NCI-H2107 treated with DMSO at 0.1 percent for 48 hours (cell line): ENCODE results near the gene FOXK1.
"Not testable (repeated sequence)": the region's sequence is repeated elsewhere in the genome, so short reads cannot be mapped to it uniquely, and the experiment has no call there.

Experiments used
- DNase-seq: peaks from one replicate; lab custom pipeline; 2025; ENCODE audit not compliant: unreplicated experiment; lab: John Stamatoyannopoulos, UW

FOXK1 gene

GRCh38 chr7:4681886-4682620, at the start of gene FOXK1:
TSS of gene FOXK1 (plus strand) at chr7:4682295. CDS start at chr7:4682309, 14 bp downstream.
- DNase-seq = peak; percentile 10

GRCh38 chr7:4633012-4633411, 49.1 kb upstream of the FOXK1 start:
- no peak for DNase-seq

- no peak for DNase-seq
Measured at GRCh38 chr7:4634166-4634565, 47.9 kb upstream of the FOXK1 start.

DNA sequence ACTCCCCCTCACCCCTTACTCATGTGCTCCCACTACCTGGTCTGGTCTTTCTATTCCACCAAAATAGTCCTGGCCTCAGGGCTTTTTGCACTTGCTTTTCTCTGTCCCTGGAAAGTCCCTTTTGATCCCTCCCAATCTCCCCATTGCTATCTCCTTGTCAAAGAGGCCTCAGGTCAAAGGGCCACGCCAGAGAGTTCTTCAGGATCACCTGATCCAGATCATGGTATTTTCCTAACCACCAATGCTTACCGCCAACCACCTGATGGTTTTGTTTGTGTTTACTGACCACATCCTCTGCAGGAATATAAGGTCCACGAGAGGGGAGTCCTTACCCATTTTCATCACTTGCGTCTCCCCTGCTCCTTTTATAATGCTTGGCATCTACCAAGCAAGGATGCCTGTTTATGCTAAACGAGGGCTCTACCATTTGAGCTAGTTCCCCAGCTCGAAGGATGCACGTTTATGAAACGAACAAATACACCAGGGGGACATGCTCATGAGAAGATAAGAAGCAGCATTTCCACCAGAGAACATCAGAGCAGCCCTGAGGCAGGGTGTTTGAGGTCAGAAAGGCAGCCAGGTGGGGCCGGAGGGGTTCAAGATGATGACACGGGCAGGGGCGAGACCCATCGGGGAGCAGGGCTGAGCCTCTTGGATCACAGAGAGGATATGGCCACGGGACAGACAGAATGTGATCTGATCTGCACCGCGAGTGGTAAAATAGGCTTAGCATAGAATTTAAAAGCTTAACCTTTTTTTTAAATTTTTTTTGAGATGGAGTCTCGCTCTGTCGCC, 43.1 kb upstream of the FOXK1 start:
- DNase-seq = no peak

GRCh38 chr7:4641091-4641666, 40.9 kb upstream of the FOXK1 start:
- DNase-seq = peak; percentile 53

GRCh38 chr7:4641667-4642467, 40.2 kb upstream of the FOXK1 start:
- peak; percentile 84 for DNase-seq

DNA sequence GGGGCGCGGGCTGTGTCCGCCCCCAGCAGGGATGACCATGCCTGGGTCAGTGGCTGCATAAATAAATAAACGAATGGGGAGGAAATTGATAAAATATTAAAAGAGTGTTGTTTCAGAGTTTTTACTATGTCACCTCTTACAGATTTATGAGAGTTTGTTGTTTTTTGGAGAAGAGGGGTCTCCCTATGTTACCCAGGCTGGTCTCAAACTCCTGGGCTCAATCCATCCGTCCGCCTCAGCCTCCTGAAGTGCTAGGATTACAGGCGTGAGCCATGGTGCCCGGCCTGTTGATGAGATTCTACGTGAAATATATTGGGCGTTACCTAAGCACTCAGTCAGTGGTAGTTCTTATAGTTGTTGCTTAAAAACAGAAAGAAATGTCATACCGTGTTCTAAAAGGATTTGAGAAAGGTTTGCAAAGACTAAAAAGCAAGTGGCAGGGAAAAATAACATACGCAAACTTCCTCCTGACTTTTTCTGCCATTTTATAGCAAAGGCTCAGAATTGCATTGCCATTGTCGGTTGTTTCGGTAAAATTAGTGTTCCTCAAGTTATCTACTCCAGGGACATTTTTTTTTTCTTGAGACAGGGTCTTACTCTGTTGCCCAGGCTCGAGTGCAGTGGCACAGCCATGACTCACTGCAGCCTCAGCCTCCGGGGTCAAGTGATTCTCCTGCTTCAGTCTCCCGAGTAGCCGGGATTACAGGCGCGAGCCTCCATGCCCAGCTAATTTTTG, 39.5 kb upstream of the FOXK1 start:
- DNase-seq = no peak

DNA sequence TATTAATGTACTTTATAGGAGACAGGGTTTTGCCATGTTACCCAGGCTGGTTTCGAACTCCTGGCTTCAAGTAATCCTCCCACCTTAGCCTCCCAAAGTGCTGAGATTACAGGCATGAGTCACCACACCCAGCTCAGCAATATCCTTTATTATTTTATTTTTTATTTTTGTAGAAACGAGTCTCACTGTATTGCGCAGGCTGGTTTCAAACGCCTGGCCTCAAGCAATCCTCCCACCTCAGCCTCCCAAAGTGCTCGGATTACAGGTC, 39.0 kb upstream of the FOXK1 start:
- not testable (repeated sequence) for DNase-seq

GRCh38 chr7:4645246-4645645, 36.8 kb upstream of the FOXK1 start:
- DNase-seq = no peak

DNA sequence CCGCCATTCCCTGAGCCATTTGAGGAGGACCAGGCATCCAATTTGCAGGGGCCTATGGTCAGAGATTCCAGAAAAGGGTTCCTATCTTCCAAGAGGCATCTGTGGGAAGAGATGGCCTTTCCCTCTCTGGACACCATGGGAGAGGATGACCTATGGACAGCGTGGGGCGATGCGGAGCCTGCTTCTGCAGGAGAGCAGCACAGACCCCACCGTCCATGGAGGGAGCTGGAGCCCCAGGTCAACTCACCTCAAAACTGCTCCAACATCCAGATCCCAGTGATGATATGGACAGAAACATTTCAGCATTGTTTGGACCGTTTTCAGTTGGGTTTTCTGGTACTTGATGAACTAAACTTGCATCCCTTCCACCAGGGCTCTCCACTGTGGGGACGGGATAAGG, 34.0 kb upstream of the FOXK1 start:
- DNase-seq = no peak

DNA sequence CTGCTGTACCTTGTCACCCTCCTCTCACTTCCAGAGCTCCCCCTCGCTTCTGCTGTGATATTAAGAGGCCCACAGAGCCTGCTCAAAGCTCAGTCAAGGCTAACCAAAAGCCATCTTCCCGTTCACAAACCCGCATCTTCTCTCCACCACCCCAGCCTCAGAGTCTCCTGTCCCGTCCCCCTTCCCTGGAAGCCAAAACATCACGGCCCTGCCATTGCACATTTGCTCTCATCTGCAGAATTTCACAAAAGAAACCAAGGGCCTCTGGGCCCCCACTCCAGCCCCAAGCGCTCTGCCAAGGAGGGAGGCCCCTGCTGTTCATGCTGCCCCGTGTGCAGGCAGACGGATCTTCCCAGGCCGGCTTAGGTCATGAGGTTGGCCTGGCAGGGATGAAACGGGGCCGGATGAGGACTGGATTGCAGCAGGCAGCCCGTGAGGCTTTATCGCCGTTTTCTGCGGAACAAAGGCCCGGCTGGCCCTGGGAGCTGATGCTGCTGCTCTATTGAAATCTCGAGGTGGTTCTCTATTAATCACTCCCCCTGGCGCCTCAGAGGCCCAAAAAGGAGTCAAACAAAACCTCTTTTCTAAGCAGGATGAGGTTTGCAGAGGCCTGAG, 31.6 kb upstream of the FOXK1 start:
- DNase-seq = no peak

DNA sequence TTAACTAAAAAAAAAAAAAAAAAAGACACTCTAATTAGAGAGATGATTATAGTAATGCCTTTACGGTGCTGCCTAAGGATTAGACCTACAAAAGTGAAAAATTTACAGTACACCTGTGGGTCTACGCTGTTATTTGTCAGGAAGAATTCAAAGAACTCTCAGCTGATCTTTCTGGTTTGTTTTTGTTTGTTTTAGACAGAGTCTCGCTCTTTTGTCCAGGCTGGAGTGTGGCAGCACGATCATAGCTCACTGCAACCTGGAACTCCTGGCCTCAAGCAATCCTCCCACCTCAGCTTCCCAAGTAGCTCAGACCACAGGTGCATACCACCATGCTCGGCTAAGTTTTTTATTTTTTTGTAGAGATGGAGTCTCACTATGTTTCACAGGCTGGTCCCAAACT, 28.3 kb upstream of the FOXK1 start:
- no peak for DNase-seq

DNA sequence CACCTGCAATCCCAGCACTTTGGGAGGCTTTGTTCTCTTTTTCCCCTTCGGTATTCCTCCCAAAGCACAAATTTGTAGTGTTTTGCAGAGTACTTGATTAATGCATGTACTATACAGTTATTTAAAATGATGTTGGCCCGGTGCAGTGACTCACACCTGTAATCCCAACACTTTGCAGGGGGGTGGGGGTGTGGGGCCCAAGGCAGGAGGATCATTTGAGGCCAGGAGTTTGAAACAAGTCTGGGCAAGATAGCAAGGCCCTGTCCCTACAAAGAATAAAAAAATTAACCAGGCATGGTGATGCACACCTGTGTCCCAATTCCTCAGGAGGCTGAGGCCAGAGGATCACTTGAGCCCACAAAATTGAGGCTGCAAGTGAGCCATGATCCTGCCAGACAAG, 26.8 kb upstream of the FOXK1 start:
- DNase-seq = no peak

DNA sequence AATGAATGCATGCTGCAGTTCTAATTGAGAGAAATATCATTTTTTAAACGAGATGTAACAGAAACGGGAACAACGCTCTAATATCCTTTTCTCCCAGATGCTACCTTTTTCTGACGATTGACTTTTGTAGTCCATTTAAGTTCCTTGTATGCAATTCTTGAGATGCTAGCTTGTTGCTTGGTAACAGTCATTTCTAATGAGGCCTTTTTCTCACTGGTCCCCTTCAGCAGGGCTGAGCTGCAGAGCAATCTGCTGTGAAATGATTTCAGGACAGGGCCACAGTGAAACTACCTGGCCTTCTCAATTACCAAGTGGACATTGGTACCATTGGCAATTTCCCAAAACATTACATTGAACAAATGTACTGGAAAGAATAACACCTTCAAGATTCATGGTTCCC, 26.2 kb upstream of the FOXK1 start:
- no peak for DNase-seq

GRCh38 chr7:4657640-4658417, 24.3 kb upstream of the FOXK1 start:
- DNase-seq = no peak

DNA sequence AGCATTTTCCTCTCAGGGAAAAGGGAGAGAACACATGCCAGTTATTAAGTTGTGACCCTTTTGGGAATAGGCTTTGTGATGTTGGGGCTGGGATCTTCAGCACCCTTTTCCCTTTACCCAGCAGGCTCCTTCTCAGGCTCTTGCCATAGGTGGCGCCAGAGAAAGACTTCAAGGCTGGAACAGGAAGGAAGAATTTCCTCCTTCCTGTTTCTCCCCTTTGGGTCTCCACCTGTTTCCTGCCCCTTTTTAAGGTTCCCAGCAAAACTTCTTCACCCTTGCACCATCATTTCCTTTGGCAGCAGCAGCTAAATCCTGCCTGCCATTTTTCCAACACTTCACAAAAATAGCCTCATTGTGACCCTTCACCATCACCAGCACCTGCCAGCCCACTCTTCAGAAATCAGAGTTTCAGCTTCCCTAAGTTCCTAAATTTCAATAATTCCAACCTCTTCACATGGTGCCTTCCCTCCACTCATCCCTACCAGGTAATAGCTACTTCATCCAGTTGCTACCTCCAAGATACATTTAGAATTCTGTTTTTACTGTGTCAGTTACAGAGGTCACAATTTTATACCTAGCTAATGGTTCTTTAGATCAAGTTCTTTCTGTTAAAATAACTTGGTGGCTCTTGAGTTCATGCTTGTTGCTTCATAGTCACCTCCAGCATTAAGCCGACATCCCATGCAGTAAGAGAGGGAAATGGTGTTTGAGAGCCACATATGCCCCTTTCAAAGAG, 22.4 kb upstream of the FOXK1 start:
- DNase-seq = no peak

DNA sequence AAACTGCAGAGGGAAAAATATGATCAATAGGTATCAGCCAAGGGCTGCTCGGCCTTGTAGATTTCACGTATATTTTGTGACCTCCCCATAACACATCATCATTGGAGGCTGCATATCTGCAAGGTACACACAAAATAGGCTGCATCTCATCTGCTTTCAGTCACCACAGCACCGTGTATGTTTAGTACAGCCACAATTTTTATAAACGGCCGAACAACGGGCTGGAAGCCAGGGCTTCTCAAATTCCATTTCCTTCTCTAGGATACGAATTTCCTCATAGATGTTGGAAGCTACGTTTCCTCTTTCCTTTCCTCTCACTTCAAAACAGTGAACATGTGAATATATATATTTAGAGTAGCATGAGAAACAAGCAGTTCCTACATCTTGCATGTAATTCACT, 20.2 kb upstream of the FOXK1 start:
- no peak for DNase-seq

GRCh38 chr7:4663239-4664018, 18.7 kb upstream of the FOXK1 start:
- no peak for DNase-seq
